ENCODE results near the gene EGFR.

Gene EGFR

GRCh38 chr7:55191926-55192692 lies 173.3 kb downstream of the EGFR start:
- Histone ChIP-seq H3K4me1 (ENCODE audit: control insufficient read depth, insufficient read depth, low read length) (peaks cover 22% of the 10 kb centered on the region), H3K9ac (ENCODE audit: low read length) (no peak overlapping the region), H3K27me3 (ENCODE audit: control insufficient read depth, insufficient read depth, low read length) (no peaks in the 10 kb centered on the region), H3K9me3 (ENCODE audit: control insufficient read depth, low read length) (no peaks in the 10 kb centered on the region), H3K36me3 (ENCODE audit: control insufficient read depth, insufficient read depth, low read length) (no peaks in the 10 kb centered on the region), H3K4me3 (ENCODE audit: low read length) (no peak overlapping the region)

GRCh38 chr7:55192723-55193122 lies 173.9 kb downstream of the EGFR start:
- Histone ChIP-seq H3K27me3 (ENCODE audit: control insufficient read depth, insufficient read depth, low read length) (no peaks in the 10 kb centered on the region), H3K4me1 (ENCODE audit: control insufficient read depth, insufficient read depth, low read length) (peaks cover 17% of the 10 kb centered on the region), H3K9ac (ENCODE audit: low read length) (no peak overlapping the region), H3K9me3 (ENCODE audit: control insufficient read depth, low read length) (no peaks in the 10 kb centered on the region), H3K36me3 (ENCODE audit: control insufficient read depth, insufficient read depth, low read length) (no peaks in the 10 kb centered on the region), H3K4me3 (ENCODE audit: low read length) (no peak overlapping the region)

- no peaks in the 10 kb centered on the region for H3K27me3 ChIP-seq (ENCODE audit: control insufficient read depth, insufficient read depth, low read length)
- no peaks in the 10 kb centered on the region for H3K9me3 ChIP-seq (ENCODE audit: control insufficient read depth, low read length)
- no peak overlapping the region for H3K9ac ChIP-seq (ENCODE audit: low read length)
- H3K4me3 ChIP-seq (ENCODE audit: low read length): no peak overlapping the region
- H3K4me1 ChIP-seq (ENCODE audit: control insufficient read depth, insufficient read depth, low read length): peaks cover 11% of the 10 kb centered on the region
- H3K36me3 ChIP-seq (ENCODE audit: control insufficient read depth, insufficient read depth, low read length): no peaks in the 10 kb centered on the region
These were observed 174.4 kb downstream of the EGFR start for GRCh38 chr7:55193245-55193644.

GRCh38 chr7:55194522-55194921 lies 175.7 kb downstream of the EGFR start:
- Histone ChIP-seq H3K4me1 (ENCODE audit: control insufficient read depth, insufficient read depth, low read length) (no peaks in the 10 kb centered on the region), H3K9ac (ENCODE audit: low read length) (no peak overlapping the region), H3K27me3 (ENCODE audit: control insufficient read depth, insufficient read depth, low read length) (no peaks in the 10 kb centered on the region), H3K4me3 (ENCODE audit: low read length) (no peak overlapping the region), H3K9me3 (ENCODE audit: control insufficient read depth, low read length) (no peaks in the 10 kb centered on the region), H3K36me3 (ENCODE audit: control insufficient read depth, insufficient read depth, low read length) (peaks cover 5% of the 10 kb centered on the region)

- H3K27me3 ChIP-seq (ENCODE audit: control insufficient read depth, insufficient read depth, low read length): no peaks in the 10 kb centered on the region
- no peak overlapping the region for H3K9ac ChIP-seq (ENCODE audit: low read length)
- H3K9me3 ChIP-seq (ENCODE audit: control insufficient read depth, low read length): no peaks in the 10 kb centered on the region
- H3K36me3 ChIP-seq (ENCODE audit: control insufficient read depth, insufficient read depth, low read length): peaks cover 10% of the 10 kb centered on the region
- no peak overlapping the region for H3K4me3 ChIP-seq (ENCODE audit: low read length)
- H3K4me1 ChIP-seq (ENCODE audit: control insufficient read depth, insufficient read depth, low read length): no peaks in the 10 kb centered on the region
These were observed 180.0 kb downstream of the EGFR start for GRCh38 chr7:55198634-55199392.

GRCh38 chr7:55199418-55199817 lies 180.6 kb downstream of the EGFR start:
- H3K9ac ChIP-seq (ENCODE audit: low read length): no peak overlapping the region
- peaks cover 14% of the 10 kb centered on the region for H3K36me3 ChIP-seq (ENCODE audit: control insufficient read depth, insufficient read depth, low read length)
- no peaks in the 10 kb centered on the region for H3K9me3 ChIP-seq (ENCODE audit: control insufficient read depth, low read length)
- no peak overlapping the region for H3K4me3 ChIP-seq (ENCODE audit: low read length)
- no peaks in the 10 kb centered on the region for H3K27me3 ChIP-seq (ENCODE audit: control insufficient read depth, insufficient read depth, low read length)
- H3K4me1 ChIP-seq (ENCODE audit: control insufficient read depth, insufficient read depth, low read length): no peaks in the 10 kb centered on the region

GRCh38 chr7:55200441-55200840 lies 181.6 kb downstream of the EGFR start:
- Histone ChIP-seq H3K4me1 (ENCODE audit: control insufficient read depth, insufficient read depth, low read length) (no peaks in the 10 kb centered on the region), H3K9ac (ENCODE audit: low read length) (no peak overlapping the region), H3K36me3 (ENCODE audit: control insufficient read depth, insufficient read depth, low read length) (peaks cover 18% of the 10 kb centered on the region), H3K4me3 (ENCODE audit: low read length) (no peak overlapping the region), H3K9me3 (ENCODE audit: control insufficient read depth, low read length) (no peaks in the 10 kb centered on the region), H3K27me3 (ENCODE audit: control insufficient read depth, insufficient read depth, low read length) (no peaks in the 10 kb centered on the region)

- Histone ChIP-seq H3K4me3 (ENCODE audit: low read length) (no peak overlapping the region), H3K4me1 (ENCODE audit: control insufficient read depth, insufficient read depth, low read length) (no peaks in the 10 kb centered on the region), H3K27me3 (ENCODE audit: control insufficient read depth, insufficient read depth, low read length) (no peaks in the 10 kb centered on the region), H3K9me3 (ENCODE audit: control insufficient read depth, low read length) (no peaks in the 10 kb centered on the region), H3K36me3 (ENCODE audit: control insufficient read depth, insufficient read depth, low read length) (peaks cover 24% of the 10 kb centered on the region), H3K9ac (ENCODE audit: low read length) (no peak overlapping the region)
These were observed 183.5 kb downstream of the EGFR start for GRCh38 chr7:55202150-55202913.

GRCh38 chr7:55203300-55203699 lies 184.5 kb downstream of the EGFR start:
- Histone ChIP-seq H3K27me3 (ENCODE audit: control insufficient read depth, insufficient read depth, low read length) (no peaks in the 10 kb centered on the region), H3K4me3 (ENCODE audit: low read length) (no peak overlapping the region), H3K9ac (ENCODE audit: low read length) (no peak overlapping the region), H3K4me1 (ENCODE audit: control insufficient read depth, insufficient read depth, low read length) (no peaks in the 10 kb centered on the region), H3K36me3 (ENCODE audit: control insufficient read depth, insufficient read depth, low read length) (peaks cover 24% of the 10 kb centered on the region), H3K9me3 (ENCODE audit: control insufficient read depth, low read length) (no peaks in the 10 kb centered on the region)

- Histone ChIP-seq H3K9me3 (ENCODE audit: control insufficient read depth, low read length) (no peaks in the 10 kb centered on the region), H3K4me1 (ENCODE audit: control insufficient read depth, insufficient read depth, low read length) (no peaks in the 10 kb centered on the region), H3K4me3 (ENCODE audit: low read length) (no peak overlapping the region), H3K36me3 (ENCODE audit: control insufficient read depth, insufficient read depth, low read length) (peaks cover 14% of the 10 kb centered on the region), H3K9ac (ENCODE audit: low read length) (no peak overlapping the region), H3K27me3 (ENCODE audit: control insufficient read depth, insufficient read depth, low read length) (no peaks in the 10 kb centered on the region)
These were observed 186.5 kb downstream of the EGFR start for GRCh38 chr7:55205124-55205955.

GRCh38 chr7:55206235-55207029 lies 187.6 kb downstream of the EGFR start:
- H3K27me3 ChIP-seq (ENCODE audit: control insufficient read depth, insufficient read depth, low read length): no peaks in the 10 kb centered on the region
- peaks cover 14% of the 10 kb centered on the region for H3K36me3 ChIP-seq (ENCODE audit: control insufficient read depth, insufficient read depth, low read length)
- H3K4me1 ChIP-seq (ENCODE audit: control insufficient read depth, insufficient read depth, low read length): no peaks in the 10 kb centered on the region
- no peak overlapping the region for H3K9ac ChIP-seq (ENCODE audit: low read length)
- no peak overlapping the region for H3K4me3 ChIP-seq (ENCODE audit: low read length)
- H3K9me3 ChIP-seq (ENCODE audit: control insufficient read depth, low read length): no peaks in the 10 kb centered on the region

Measured in mucosa of stomach (tissue), 1 donor.